ENCODE results near the gene GTPBP1. TPM values are rescaled to one million over a fixed set of nuclear protein-coding genes. Genes with fewer than 3 reads are reported as not detected.

The GTPBP1 gene
- total and polyA plus RNA-seq, 2 of the 13 experiments (the other 11 are each of a cell fraction or from before 2014, with no cell fraction given) = 22.3 to 27.0 TPM

DNA sequence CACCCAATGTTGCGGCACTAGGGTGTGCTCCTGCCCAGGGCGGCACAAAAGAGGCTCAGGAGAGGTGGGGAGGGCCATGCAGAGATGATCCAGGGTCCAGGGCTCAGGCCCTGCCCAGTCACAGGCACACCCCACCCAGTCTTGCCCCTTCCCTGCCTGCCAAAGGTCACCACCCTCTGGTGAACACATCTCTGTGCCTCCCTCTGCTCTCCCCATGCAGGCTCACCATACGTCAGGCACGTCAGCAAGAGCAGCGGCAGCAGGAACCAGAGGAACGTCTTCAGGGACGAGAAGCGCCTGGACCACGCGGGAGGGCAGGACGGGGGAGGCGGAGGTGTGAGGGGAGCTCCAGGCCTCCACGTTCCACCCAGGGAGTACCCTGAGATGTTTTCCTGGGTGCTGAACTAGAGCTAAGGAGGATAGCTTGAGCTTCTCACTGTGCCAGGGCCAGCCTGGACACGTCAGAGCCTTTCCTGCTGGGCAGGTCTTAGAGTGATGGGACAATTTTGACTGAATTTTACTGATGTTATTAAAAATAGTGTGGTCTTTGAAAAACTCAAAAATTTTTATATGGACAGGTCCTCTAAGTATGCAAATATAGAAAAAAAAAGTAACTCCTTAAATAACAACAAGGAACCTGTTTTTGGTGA lies 42.9 kb downstream of the GTPBP1 start:
- in situ Hi-C loops (cut with HindIII; ENCODE audit: extremely low pct_ligation_motif_present, low pct_unique_long_range_greater_than_20kb) = no loop called here
- CTCF ChIA-PET (ENCODE audit: low intra/inter-chr PET ratio, low total read pairs) = no interaction called here
- no peak overlapping the region for H2AFZ ChIP-seq (ENCODE audit: low read length)
- peaks cover 37 to 64% of the 10 kb centered on the region in 2 experiments for H3K36me3 ChIP-seq (replicated peaks in 1 of 2; ENCODE audit: control insufficient read depth in 1 of 2, insufficient read depth in 2 of 2, low read length in 2 of 2)
- peak overlapping the region; percentile 69 for H3K27ac ChIP-seq (ENCODE audit: extremely low read length, insufficient read depth, low read length)
- H3K4me1 ChIP-seq (ENCODE audit: insufficient read depth, low read length) = peaks cover 53% of the 10 kb centered on the region
- 81% methylated on average over 14 of the region's 14 CpGs for WGBS (ENCODE audit: low lambda C conversion rate)
- H3K4me3 ChIP-seq (replicated peaks in 1 of 3; ENCODE audit: insufficient read depth in 1 of 3, low read depth in 2 of 3, low read length in 3 of 3) = peak overlapping the region in 1 of 3 experiments; percentile 13; a peak in 1 of 6 replicates
- no peak for DNase-seq (ENCODE audit: low spot score)
- no peaks in the 10 kb centered on the region for H4K20me1 ChIP-seq (ENCODE audit: insufficient read depth, low read length)
- peaks cover 2% of the 10 kb centered on the region for H3K79me2 ChIP-seq (ENCODE audit: insufficient read depth, low read length)
- H3K27me3 ChIP-seq (ENCODE audit: control insufficient read depth in 1 of 2, insufficient read depth in 2 of 2, low read length in 2 of 2) = no peaks in the 10 kb centered on the region
- peak; percentile 43 for FAIRE-seq
- POLR2A ChIA-PET = interaction anchor here (1.1 to 3.7 kb wide), 4 partner anchors 8 to 17 kb away, joined by 3 to 22 read pairs (median 4); no protein-coding TSS in a partner anchor
- no peak overlapping the region for H3K9ac ChIP-seq (ENCODE audit: insufficient read depth, low read depth, low read length)
- peak; percentile 58 for ATAC-seq
- H3K4me2 ChIP-seq (ENCODE audit: low read depth, low read length) = 0 out of 2 replicates have a peak overlapping the region, but pooled peaks have one; percentile 7
- H3K9me3 ChIP-seq (ENCODE audit: low read length) = no peaks in the 10 kb centered on the region
- intact Hi-C loops (cut with micrococcal nuclease; ENCODE audit: unreplicated experiment) = no loop called here
- no TSS peak for BruUV-seq (replicated peaks)
- no peak for TF ChIP-seq THYN1 (CRISPR knock-in tag; IDR thresholded peaks at IDR 0.05; ENCODE audit: borderline replicate concordance, low read depth)
- TF ChIP-seq NR2F1 (CRISPR knock-in tag; IDR thresholded peaks at IDR 0.05) = 0 out of 4 replicates have a peak, but pooled peaks of 1 of the 2 experiments have one; percentile 8
- TF ChIP-seq, protein P1, sequence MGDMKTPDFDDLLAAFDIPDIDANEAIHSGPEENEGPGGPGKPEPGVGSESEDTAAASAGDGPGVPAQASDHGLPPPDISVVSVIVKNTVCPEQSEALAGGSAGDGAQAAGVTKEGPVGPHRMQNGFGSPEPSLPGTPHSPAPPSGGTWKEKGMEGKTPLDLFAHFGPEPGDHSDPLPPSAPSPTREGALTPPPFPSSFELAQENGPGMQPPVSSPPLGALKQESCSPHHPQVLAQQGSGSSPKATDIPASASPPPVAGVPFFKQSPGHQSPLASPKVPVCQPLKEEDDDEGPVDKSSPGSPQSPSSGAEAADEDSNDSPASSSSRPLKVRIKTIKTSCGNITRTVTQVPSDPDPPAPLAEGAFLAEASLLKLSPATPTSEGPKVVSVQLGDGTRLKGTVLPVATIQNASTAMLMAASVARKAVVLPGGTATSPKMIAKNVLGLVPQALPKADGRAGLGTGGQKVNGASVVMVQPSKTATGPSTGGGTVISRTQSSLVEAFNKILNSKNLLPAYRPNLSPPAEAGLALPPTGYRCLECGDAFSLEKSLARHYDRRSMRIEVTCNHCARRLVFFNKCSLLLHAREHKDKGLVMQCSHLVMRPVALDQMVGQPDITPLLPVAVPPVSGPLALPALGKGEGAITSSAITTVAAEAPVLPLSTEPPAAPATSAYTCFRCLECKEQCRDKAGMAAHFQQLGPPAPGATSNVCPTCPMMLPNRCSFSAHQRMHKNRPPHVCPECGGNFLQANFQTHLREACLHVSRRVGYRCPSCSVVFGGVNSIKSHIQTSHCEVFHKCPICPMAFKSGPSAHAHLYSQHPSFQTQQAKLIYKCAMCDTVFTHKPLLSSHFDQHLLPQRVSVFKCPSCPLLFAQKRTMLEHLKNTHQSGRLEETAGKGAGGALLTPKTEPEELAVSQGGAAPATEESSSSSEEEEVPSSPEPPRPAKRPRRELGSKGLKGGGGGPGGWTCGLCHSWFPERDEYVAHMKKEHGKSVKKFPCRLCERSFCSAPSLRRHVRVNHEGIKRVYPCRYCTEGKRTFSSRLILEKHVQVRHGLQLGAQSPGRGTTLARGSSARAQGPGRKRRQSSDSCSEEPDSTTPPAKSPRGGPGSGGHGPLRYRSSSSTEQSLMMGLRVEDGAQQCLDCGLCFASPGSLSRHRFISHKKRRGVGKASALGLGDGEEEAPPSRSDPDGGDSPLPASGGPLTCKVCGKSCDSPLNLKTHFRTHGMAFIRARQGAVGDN (CRISPR knock-in tag; IDR thresholded peaks at IDR 0.05) = peak; percentile 68
- 0 out of 2 replicates have a peak, but pooled peaks have one; percentile 60 for TF ChIP-seq HNRNPL (IDR thresholded peaks at IDR 0.05; ENCODE audit: low read depth, low read length)
- no peak for TF ChIP-seq HMG20B (CRISPR knock-in tag; conservative IDR thresholded peaks at IDR 0.05)
- peak; percentile 90 for TF ChIP-seq ZBTB38 (CRISPR knock-in tag; IDR thresholded peaks at IDR 0.05)
- TF ChIP-seq, protein P2, sequence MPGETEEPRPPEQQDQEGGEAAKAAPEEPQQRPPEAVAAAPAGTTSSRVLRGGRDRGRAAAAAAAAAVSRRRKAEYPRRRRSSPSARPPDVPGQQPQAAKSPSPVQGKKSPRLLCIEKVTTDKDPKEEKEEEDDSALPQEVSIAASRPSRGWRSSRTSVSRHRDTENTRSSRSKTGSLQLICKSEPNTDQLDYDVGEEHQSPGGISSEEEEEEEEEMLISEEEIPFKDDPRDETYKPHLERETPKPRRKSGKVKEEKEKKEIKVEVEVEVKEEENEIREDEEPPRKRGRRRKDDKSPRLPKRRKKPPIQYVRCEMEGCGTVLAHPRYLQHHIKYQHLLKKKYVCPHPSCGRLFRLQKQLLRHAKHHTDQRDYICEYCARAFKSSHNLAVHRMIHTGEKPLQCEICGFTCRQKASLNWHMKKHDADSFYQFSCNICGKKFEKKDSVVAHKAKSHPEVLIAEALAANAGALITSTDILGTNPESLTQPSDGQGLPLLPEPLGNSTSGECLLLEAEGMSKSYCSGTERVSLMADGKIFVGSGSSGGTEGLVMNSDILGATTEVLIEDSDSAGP (CRISPR knock-in tag; IDR thresholded peaks at IDR 0.05; ENCODE audit: borderline replicate concordance) = 0 out of 2 replicates have a peak, but pooled peaks have one; percentile 18
- TF ChIP-seq NR2F6 (IDR thresholded peaks at IDR 0.05) = 0 out of 2 replicates have a peak, but pooled peaks have one; percentile 23
- TF ChIP-seq NR2F6 (CRISPR knock-in tag; IDR thresholded peaks at IDR 0.05) = peak; percentile 46
- TF ChIP-seq, protein P3, sequence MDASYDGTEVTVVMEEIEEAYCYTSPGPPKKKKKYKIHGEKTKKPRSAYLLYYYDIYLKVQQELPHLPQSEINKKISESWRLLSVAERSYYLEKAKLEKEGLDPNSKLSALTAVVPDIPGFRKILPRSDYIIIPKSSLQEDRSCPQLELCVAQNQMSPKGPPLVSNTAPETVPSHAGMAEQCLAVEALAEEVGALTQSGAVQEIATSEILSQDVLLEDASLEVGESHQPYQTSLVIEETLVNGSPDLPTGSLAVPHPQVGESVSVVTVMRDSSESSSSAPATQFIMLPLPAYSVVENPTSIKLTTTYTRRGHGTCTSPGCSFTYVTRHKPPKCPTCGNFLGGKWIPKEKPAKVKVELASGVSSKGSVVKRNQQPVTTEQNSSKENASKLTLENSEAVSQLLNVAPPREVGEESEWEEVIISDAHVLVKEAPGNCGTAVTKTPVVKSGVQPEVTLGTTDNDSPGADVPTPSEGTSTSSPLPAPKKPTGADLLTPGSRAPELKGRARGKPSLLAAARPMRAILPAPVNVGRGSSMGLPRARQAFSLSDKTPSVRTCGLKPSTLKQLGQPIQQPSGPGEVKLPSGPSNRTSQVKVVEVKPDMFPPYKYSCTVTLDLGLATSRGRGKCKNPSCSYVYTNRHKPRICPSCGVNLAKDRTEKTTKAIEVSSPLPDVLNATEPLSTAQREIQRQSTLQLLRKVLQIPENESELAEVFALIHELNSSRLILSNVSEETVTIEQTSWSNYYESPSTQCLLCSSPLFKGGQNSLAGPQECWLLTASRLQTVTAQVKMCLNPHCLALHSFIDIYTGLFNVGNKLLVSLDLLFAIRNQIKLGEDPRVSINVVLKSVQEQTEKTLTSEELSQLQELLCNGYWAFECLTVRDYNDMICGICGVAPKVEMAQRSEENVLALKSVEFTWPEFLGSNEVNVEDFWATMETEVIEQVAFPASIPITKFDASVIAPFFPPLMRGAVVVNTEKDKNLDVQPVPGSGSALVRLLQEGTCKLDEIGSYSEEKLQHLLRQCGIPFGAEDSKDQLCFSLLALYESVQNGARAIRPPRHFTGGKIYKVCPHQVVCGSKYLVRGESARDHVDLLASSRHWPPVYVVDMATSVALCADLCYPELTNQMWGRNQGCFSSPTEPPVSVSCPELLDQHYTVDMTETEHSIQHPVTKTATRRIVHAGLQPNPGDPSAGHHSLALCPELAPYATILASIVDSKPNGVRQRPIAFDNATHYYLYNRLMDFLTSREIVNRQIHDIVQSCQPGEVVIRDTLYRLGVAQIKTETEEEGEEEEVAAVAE (CRISPR knock-in tag; IDR thresholded peaks at IDR 0.05; ENCODE audit: borderline replicate concordance) = no peak
- TF ChIP-seq POLR2A (IDR thresholded peaks at IDR 0.05; ENCODE audit: insufficient read depth in 1 of 2, low read depth in 2 of 2, low read length in 2 of 2) = 0 out of 4 replicates have a peak, but pooled peaks of 1 of the 2 experiments have one; percentile 38
